ENCODE data around the gene PPP4C.
A peak's percentile ranks its signal among the peaks of the same experiment; 100 is the strongest.

The PPP4C gene

DNA sequence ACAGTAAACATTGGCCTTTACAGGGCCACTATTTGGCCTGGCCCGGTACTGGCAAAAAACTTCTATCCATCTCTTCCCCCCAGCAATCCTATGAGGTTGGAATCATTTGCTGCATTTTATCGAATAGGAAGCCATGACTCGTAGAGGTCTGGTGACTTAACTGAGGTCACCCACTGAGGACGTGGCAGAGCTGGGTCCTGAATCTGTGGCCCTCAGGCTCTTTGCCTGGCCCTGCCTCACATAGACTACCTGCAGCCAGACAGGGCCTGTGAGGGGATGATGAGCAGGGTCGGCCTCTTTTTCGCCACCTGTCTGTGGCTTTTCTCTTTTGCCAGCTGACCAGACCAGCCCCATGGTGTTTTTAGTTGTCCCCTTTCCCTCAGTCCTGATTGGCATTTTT, 1.9 kb downstream of the PPP4C start:
- no peak overlapping the region for H3K4me3 ChIP-seq (ENCODE audit: severe bottlenecking)
- peak overlapping the region; percentile 69 for H3K27ac ChIP-seq (ENCODE audit: poor library complexity, severe bottlenecking)
- peaks cover 65% of the 10 kb centered on the region for H3K36me3 ChIP-seq (ENCODE audit: low read depth)
- peaks cover 13% of the 10 kb centered on the region for H3K4me1 ChIP-seq (ENCODE audit: insufficient read depth, poor library complexity, severe bottlenecking)
- no peaks in the 10 kb centered on the region for H3K9me3 ChIP-seq (ENCODE audit: severe bottlenecking)
- no peak for ATAC-seq (ENCODE audit: low read depth)
- no peaks in the 10 kb centered on the region for H3K27me3 ChIP-seq (ENCODE audit: insufficient read depth, poor library complexity, severe bottlenecking)
- no peak for DNase-seq (ENCODE audit: low spot score)
- TF ChIP-seq, protein P1, sequence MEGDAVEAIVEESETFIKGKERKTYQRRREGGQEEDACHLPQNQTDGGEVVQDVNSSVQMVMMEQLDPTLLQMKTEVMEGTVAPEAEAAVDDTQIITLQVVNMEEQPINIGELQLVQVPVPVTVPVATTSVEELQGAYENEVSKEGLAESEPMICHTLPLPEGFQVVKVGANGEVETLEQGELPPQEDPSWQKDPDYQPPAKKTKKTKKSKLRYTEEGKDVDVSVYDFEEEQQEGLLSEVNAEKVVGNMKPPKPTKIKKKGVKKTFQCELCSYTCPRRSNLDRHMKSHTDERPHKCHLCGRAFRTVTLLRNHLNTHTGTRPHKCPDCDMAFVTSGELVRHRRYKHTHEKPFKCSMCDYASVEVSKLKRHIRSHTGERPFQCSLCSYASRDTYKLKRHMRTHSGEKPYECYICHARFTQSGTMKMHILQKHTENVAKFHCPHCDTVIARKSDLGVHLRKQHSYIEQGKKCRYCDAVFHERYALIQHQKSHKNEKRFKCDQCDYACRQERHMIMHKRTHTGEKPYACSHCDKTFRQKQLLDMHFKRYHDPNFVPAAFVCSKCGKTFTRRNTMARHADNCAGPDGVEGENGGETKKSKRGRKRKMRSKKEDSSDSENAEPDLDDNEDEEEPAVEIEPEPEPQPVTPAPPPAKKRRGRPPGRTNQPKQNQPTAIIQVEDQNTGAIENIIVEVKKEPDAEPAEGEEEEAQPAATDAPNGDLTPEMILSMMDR (IDR thresholded peaks at IDR 0.05; ENCODE audit: poor library complexity, severe bottlenecking), result no peak

DNA sequence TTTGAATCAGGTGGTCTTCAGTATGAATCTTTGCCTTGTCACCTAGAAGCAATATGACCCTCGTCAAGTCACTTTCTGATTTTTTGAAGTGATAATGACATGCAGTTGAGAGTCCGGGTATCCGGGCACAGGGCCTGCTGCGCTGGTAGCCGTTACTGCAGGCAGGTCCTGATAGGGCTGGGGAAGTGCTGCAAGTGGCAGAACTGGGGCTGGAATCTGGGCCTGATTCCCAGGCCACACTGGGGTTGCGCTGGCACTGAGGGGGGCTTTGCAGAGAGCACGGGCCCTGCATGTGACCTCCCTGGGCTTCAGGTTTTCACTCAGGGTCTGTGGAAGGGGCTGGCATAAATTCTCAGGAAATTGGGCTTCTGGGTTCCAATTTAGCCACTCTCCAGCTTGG, 3.0 kb downstream of the PPP4C start:
- Histone ChIP-seq H3K36me3 (ENCODE audit: low read depth) (peaks cover 76% of the 10 kb centered on the region), H3K27me3 (ENCODE audit: insufficient read depth, poor library complexity, severe bottlenecking) (no peaks in the 10 kb centered on the region), H3K27ac (ENCODE audit: poor library complexity, severe bottlenecking) (no peak overlapping the region), H3K4me1 (ENCODE audit: insufficient read depth, poor library complexity, severe bottlenecking) (peaks cover 13% of the 10 kb centered on the region), H3K4me3 (ENCODE audit: severe bottlenecking) (no peak overlapping the region), H3K9me3 (ENCODE audit: severe bottlenecking) (no peaks in the 10 kb centered on the region)
- no peak for ATAC-seq (ENCODE audit: low read depth)
- TF ChIP-seq, protein P1 (IDR thresholded peaks at IDR 0.05; ENCODE audit: poor library complexity, severe bottlenecking), result no peak
- DNase-seq (ENCODE audit: low spot score), result no peak

DNA sequence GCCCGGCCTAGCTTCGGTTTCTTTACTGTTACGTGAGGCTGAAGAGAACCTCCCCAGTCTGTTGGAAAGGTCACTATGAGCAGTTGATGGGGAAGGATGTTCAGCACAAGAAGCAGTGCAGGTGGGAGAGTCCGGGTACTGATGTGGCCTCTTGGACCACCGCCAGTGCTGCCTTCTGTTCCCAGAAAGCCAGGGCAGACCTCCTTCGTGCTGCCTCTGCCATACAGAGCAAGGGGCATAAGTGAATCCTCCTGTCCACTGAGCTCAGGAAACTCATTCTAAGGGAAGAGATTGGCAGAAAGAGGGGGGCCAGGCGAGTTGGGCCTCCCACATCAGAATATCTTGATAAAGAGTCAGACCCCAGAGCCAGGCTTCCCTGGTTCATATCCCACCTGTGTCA, 3.7 kb downstream of the PPP4C start:
- no peak for DNase-seq (ENCODE audit: low spot score)
- peaks cover 13% of the 10 kb centered on the region for H3K4me1 ChIP-seq (ENCODE audit: insufficient read depth, poor library complexity, severe bottlenecking)
- no peak overlapping the region for H3K27ac ChIP-seq (ENCODE audit: poor library complexity, severe bottlenecking)
- no peaks in the 10 kb centered on the region for H3K27me3 ChIP-seq (ENCODE audit: insufficient read depth, poor library complexity, severe bottlenecking)
- no peak overlapping the region for H3K4me3 ChIP-seq (ENCODE audit: severe bottlenecking)
- TF ChIP-seq, protein P1 (IDR thresholded peaks at IDR 0.05; ENCODE audit: poor library complexity, severe bottlenecking), result no peak
- H3K36me3 ChIP-seq (ENCODE audit: low read depth), result peaks cover 83% of the 10 kb centered on the region
- no peak for ATAC-seq (ENCODE audit: low read depth)
- H3K9me3 ChIP-seq (ENCODE audit: severe bottlenecking), result no peaks in the 10 kb centered on the region

DNA sequence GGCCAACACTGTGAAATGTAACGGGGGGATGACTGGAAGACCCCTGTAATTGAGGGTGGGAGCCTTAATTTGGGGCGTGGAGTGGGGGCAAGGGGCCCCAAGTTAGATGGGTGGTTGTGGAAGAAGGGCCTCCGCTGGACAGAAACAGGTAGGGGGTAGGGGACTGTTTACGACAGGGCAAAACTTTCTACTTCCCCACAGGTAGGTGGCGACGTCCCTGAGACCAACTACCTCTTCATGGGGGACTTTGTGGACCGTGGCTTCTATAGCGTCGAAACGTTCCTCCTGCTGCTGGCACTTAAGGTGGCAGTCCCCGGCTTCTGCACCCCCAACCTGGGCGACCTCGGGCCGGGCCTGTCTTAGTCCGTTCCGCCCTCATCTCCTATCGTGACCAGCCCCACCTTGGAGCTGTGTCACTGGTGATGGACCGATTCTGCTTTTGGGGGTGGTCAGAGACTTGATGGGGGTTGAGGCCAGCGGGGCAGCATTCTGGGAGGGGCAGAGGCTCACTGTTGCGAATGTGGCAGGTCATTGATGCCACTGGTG, 6.8 kb downstream of the PPP4C start:
- H3K4me1 ChIP-seq (ENCODE audit: insufficient read depth, poor library complexity, severe bottlenecking), result no peaks in the 10 kb centered on the region

More for the DNA sequence above, 6.8 kb downstream of the PPP4C start:
- Histone ChIP-seq H3K27me3 (ENCODE audit: insufficient read depth, poor library complexity, severe bottlenecking) (no peaks in the 10 kb centered on the region), H3K4me3 (ENCODE audit: severe bottlenecking) (no peak overlapping the region), H3K36me3 (ENCODE audit: low read depth) (peaks cover 82% of the 10 kb centered on the region), H3K27ac (ENCODE audit: poor library complexity, severe bottlenecking) (no peak overlapping the region), H3K9me3 (ENCODE audit: severe bottlenecking) (no peaks in the 10 kb centered on the region)
- DNase-seq (ENCODE audit: low spot score), result no peak
- TF ChIP-seq, protein P1 (IDR thresholded peaks at IDR 0.05; ENCODE audit: poor library complexity, severe bottlenecking), result no peak
- no peak for ATAC-seq (ENCODE audit: low read depth)

Data from RWPE2 (cell line).